ENCODE data around the gene PLEKHS1. TPM values are rescaled to one million over a fixed set of nuclear protein-coding genes. Genes with fewer than 3 reads are reported as not detected.

The PLEKHS1 gene
- total and polyA plus RNA-seq, 4 donors = under 0.01 TPM; not detected in 3

DNA sequence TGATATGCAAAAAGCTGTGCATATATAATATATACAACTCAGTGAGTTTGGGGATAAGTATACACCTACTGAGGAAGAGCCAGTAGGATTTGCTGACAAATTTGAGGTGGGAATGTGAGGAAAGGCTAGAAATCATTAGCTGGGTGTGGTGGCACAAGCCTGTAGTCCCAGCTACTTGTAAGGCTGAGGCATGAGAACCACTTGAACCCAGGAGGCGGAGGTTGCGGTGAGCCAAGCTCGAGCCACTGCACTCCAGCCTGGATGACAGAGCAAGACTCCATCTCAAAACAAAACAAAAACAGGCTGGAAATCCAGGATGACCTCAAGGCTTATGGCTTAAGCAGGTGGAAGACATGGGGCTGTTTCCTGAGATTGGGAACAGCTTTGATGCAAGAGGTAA lies 10.6 kb upstream of the PLEKHS1 start (continued):
- TF ChIP-seq, protein P1, sequence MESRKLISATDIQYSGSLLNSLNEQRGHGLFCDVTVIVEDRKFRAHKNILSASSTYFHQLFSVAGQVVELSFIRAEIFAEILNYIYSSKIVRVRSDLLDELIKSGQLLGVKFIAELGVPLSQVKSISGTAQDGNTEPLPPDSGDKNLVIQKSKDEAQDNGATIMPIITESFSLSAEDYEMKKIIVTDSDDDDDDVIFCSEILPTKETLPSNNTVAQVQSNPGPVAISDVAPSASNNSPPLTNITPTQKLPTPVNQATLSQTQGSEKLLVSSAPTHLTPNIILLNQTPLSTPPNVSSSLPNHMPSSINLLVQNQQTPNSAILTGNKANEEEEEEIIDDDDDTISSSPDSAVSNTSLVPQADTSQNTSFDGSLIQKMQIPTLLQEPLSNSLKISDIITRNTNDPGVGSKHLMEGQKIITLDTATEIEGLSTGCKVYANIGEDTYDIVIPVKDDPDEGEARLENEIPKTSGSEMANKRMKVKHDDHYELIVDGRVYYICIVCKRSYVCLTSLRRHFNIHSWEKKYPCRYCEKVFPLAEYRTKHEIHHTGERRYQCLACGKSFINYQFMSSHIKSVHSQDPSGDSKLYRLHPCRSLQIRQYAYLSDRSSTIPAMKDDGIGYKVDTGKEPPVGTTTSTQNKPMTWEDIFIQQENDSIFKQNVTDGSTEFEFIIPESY (IDR thresholded peaks at IDR 0.05) = no peak
- no peak for TF ChIP-seq RXRA (IDR thresholded peaks at IDR 0.05)
- no peak for TF ChIP-seq TAF1 (conservative IDR thresholded peaks at IDR 0.05)
- no peak for TF ChIP-seq YY1 (IDR thresholded peaks at IDR 0.05)
- TF ChIP-seq RAD21 (IDR thresholded peaks at IDR 0.05) = no peak

DNA sequence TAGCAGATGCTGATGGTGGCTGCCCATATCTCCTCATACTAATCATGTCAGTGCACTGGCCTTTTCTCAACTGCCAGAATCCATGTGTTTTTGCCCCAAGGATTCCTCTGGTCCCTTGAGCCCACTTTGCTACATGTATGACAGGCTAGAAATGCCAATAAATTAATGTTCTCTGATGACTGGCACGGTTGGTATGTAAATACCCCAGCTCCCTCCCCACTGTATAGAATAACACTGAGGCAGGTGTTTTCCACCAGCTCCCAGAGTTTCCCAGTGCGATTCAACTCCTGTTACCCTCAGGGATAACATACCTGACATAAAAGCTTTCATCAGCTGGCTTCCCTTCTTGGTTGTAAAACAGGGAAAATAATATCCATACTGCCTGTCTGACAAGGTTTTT lies 9.0 kb upstream of the PLEKHS1 start:
- Histone ChIP-seq H3K4me1 (ENCODE audit: control insufficient read depth in 4 of 4, insufficient read depth in 4 of 4, low read length in 3 of 4) (peaks cover 3 to 13% (median 10%) of the 10 kb centered on the region in 4 donors), H3K9me3 (ENCODE audit: control insufficient read depth in 4 of 4, low read length in 3 of 4) (no peaks in the 10 kb centered on the region), H3K27me3 (ENCODE audit: control insufficient read depth in 4 of 4, insufficient read depth in 4 of 4, low read length in 3 of 4) (no peaks in the 10 kb centered on the region), H3K9ac (ENCODE audit: low read depth in 1 of 2, low read length in 2 of 2) (no peak overlapping the region), H3K4me3 (ENCODE audit: low read depth in 1 of 3, low read length in 3 of 3) (no peak overlapping the region), H3K27ac (ENCODE audit: low read depth in 1 of 2, low read length in 2 of 2) (no peak overlapping the region), H3K36me3 (ENCODE audit: control insufficient read depth in 4 of 4, insufficient read depth in 3 of 4, low read depth in 1 of 4, low read length in 3 of 4) (no peaks in the 10 kb centered on the region)
- DNase-seq (ENCODE audit: low spot score) = no peak
- WGBS = 89% methylated on average over 2 of the region's 2 CpGs
- TF ChIP-seq RXRA (IDR thresholded peaks at IDR 0.05) = no peak
- TF ChIP-seq, protein P2, sequence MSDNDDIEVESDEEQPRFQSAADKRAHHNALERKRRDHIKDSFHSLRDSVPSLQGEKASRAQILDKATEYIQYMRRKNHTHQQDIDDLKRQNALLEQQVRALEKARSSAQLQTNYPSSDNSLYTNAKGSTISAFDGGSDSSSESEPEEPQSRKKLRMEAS (IDR thresholded peaks at IDR 0.05) = no peak
- TF ChIP-seq SP1 (IDR thresholded peaks at IDR 0.05) = no peak
- TF ChIP-seq RAD21 (IDR thresholded peaks at IDR 0.05) = no peak
- TF ChIP-seq, protein P3, sequence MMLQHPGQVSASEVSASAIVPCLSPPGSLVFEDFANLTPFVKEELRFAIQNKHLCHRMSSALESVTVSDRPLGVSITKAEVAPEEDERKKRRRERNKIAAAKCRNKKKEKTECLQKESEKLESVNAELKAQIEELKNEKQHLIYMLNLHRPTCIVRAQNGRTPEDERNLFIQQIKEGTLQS (IDR thresholded peaks at IDR 0.05) = no peak
- TF ChIP-seq HNF4A (conservative IDR thresholded peaks at IDR 0.05) = no peak
- no peak for TF ChIP-seq NR2F2 (IDR thresholded peaks at IDR 0.05)
- no peak for TF ChIP-seq FOXA1 (IDR thresholded peaks at IDR 0.05)
- TF ChIP-seq, protein P1 (IDR thresholded peaks at IDR 0.05) = no peak
- no peak for TF ChIP-seq JUND (IDR thresholded peaks at IDR 0.05)
- TF ChIP-seq HNF4G (IDR thresholded peaks at IDR 0.05) = no peak
- TF ChIP-seq, protein P4, sequence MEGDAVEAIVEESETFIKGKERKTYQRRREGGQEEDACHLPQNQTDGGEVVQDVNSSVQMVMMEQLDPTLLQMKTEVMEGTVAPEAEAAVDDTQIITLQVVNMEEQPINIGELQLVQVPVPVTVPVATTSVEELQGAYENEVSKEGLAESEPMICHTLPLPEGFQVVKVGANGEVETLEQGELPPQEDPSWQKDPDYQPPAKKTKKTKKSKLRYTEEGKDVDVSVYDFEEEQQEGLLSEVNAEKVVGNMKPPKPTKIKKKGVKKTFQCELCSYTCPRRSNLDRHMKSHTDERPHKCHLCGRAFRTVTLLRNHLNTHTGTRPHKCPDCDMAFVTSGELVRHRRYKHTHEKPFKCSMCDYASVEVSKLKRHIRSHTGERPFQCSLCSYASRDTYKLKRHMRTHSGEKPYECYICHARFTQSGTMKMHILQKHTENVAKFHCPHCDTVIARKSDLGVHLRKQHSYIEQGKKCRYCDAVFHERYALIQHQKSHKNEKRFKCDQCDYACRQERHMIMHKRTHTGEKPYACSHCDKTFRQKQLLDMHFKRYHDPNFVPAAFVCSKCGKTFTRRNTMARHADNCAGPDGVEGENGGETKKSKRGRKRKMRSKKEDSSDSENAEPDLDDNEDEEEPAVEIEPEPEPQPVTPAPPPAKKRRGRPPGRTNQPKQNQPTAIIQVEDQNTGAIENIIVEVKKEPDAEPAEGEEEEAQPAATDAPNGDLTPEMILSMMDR (IDR thresholded peaks at IDR 0.05; ENCODE audit: low read depth, low read length, missing input control) = no peak
- TF ChIP-seq EGR1 (IDR thresholded peaks at IDR 0.05; ENCODE audit: low read depth in 2 of 2) = no peak

DNA sequence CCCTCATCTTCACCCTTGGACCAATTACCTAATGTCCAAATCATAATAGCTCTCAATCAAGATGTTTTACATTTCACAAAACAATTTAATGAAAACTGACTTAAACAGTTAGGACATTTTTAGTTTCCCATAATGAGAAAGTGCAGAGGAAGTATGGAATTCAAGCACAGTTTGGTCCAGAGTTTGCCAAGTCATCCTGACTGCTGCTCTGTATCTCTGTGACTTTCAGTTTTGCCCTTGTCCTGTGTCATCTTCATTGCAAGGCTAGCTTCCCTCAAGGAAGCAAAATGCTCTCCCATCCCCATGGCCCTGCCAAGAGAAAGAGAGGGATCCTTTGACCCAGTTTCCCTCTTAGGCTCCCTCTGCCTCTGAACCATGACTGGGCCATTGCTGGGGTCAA lies 7.9 kb upstream of the PLEKHS1 start:
- H3K9me3 ChIP-seq (ENCODE audit: control insufficient read depth in 4 of 4, low read length in 3 of 4) = no peaks in the 10 kb centered on the region
- H3K36me3 ChIP-seq (ENCODE audit: control insufficient read depth in 4 of 4, insufficient read depth in 3 of 4, low read depth in 1 of 4, low read length in 3 of 4) = no peaks in the 10 kb centered on the region
- no peaks in the 10 kb centered on the region for H3K27me3 ChIP-seq (ENCODE audit: control insufficient read depth in 4 of 4, insufficient read depth in 4 of 4, low read length in 3 of 4)
- H3K4me1 ChIP-seq (ENCODE audit: control insufficient read depth in 4 of 4, insufficient read depth in 4 of 4, low read length in 3 of 4) = peaks cover 3 to 13% (median 10%) of the 10 kb centered on the region in 4 donors
- no peak overlapping the region for H3K27ac ChIP-seq (ENCODE audit: low read depth in 1 of 2, low read length in 2 of 2)
- H3K4me3 ChIP-seq (ENCODE audit: low read depth in 1 of 3, low read length in 3 of 3) = no peak overlapping the region
- DNase-seq (ENCODE audit: low spot score) = no peak
- H3K9ac ChIP-seq (ENCODE audit: low read depth in 1 of 2, low read length in 2 of 2) = no peak overlapping the region
- TF ChIP-seq NR2F2 (IDR thresholded peaks at IDR 0.05) (no peak), JUND (IDR thresholded peaks at IDR 0.05) (no peak), HNF4A (conservative IDR thresholded peaks at IDR 0.05) (no peak), TAF1 (conservative IDR thresholded peaks at IDR 0.05) (no peak), GABPA (IDR thresholded peaks at IDR 0.05 in 1 of 2, conservative IDR thresholded peaks at IDR 0.05 in 1 of 2) (no peak), SP1 (IDR thresholded peaks at IDR 0.05) (no peak), FOXA1 (IDR thresholded peaks at IDR 0.05) (no peak)
- TF ChIP-seq, protein P4 (IDR thresholded peaks at IDR 0.05; ENCODE audit: low read depth, low read length, missing input control) = no peak
- TF ChIP-seq, protein P2 (IDR thresholded peaks at IDR 0.05) = no peak
- TF ChIP-seq, protein P1 (IDR thresholded peaks at IDR 0.05) = no peak

All from liver (tissue), 9 donors.